Measurements from ENCODE around the gene GALM.
A peak's percentile ranks its signal among the peaks of the same experiment; 100 is the strongest.
"Not testable (repeated sequence)": the region's sequence is repeated elsewhere in the genome, so short reads cannot be mapped to it uniquely, and the experiment has no call there.

The GALM gene

DNA sequence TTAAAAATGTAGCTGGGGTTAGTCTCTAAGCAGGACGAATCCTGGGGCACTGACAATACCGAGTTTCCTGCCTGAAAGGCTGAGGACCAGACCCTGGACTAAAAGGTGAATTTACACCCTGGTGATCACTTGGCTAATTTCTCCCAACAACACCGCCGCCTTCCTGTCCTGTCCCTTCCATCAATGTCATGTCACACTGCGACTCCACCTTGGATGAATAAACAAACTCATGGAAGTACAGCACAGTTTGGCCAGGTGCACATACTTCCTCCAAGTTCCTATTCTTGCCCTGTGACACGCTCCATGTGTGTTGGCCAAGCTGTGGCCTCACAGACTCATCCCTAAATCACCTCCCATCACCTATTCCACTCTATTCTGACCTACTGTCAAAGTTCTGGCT is 15.9 kb upstream of the GALM start:
- DNase-seq = no peak

DNA sequence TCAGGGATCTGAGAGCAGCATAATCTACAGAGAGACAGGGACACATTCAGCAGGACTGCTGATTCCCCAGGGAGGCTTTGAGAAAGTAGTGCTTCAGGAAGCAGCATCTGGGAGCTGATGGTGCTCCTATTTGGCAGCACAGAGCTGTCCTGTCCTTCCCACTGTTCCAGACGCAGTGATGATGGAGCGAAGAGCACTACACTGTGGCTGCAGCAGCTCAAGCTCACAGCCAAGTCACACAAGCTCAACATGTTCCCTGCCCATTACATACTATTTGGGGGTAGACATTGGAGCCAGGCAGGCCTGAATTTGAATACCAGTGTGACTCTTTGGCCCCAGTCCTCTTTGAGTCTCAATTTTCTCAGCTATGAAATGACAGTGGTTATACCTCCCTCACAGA is 15.2 kb upstream of the GALM start:
- no peak for DNase-seq

DNA sequence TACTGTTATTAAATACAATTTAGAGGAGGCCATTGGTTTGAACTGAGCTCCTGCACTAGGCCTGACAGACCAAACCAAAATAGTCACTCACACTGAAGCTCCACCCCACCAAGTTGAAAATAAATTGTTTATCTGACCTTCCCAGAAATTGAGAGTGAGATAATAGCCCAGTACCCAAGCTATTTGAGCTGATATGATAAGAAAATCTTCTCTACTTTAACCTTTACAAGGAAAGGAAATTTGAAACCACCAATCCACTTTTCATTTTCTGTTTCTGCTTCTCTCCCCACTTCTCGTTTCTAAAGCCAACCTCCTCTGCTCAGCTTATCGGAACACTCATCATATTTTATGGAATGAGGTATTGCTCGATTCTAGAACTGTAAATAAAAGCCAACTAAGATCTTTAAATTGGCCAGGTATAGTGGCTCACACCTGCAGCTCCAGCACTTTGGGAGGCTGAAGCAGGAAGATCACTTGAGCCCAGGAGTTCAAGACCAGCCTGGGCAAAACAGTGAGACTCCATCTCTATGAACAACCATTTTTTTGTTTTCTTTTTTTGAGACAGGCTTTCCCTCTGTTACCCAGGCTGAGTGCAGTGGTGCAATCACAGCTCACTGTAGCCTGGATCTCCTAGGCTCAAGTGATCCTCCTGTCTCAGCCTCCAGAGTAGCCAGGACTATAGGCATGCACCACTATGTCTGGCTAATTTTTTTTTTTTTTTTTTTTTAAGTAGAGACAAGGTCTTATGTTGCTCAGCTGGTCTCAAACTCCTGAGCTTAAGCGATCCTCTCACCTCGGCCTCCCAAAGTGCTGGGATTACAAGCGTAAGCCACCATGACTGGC is 13.3 kb upstream of the GALM start:
- no peak for DNase-seq

DNA sequence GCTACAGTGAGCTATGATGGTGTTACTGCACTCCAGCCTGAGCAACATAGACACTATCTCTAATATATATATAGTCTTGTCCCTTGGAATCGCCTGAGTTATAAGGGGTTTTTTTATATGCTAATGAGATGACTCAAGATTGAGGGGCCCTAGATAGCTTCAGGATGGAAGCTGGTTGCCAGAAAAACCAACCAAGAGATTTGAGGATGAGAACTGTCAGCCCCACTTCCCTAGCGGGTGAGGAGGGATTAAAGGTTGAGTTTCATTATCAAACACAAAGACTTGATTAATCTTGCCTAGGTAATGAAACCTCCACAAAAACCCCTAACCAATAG is 12.6 kb upstream of the GALM start:
- no peak for DNase-seq

DNA sequence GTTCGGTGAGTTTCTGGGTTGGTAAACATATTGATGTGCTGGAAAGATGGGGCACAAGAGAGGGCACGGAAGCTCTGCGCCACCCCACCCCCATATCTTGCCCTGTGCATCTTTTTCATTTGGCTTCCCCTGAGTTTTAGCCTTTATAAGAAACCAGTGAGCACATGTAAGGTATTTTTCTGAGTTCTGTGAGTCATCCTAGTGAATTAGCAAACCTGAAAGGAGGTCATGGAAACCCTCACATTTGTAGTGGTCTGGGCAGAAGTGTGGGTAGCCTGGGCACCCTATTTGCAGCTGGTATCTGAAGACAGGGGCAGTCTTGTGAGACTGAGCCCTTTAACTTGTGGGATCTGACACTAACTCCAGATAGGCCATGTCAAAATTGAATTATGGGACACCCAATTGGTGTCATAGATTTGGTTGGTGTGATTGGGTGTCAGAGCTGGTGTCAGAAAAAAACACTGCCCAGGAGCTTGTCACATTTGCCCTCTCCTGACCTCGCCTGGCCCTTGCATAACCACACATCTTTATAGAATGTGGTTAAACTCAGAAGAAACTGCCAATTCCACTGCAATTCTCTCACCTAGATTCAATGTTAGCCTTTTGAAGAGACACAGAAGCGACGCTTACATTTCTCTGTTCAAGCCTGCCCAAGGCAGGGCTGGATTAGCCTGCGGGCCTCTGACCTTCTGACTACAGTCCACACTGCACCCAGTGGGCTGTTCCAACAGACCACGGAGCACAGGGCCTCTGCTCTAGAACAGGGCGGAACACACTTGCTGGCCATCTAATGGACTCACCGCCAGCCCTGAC is 12.0 kb upstream of the GALM start:
- DNase-seq = peak; percentile 72

DNA sequence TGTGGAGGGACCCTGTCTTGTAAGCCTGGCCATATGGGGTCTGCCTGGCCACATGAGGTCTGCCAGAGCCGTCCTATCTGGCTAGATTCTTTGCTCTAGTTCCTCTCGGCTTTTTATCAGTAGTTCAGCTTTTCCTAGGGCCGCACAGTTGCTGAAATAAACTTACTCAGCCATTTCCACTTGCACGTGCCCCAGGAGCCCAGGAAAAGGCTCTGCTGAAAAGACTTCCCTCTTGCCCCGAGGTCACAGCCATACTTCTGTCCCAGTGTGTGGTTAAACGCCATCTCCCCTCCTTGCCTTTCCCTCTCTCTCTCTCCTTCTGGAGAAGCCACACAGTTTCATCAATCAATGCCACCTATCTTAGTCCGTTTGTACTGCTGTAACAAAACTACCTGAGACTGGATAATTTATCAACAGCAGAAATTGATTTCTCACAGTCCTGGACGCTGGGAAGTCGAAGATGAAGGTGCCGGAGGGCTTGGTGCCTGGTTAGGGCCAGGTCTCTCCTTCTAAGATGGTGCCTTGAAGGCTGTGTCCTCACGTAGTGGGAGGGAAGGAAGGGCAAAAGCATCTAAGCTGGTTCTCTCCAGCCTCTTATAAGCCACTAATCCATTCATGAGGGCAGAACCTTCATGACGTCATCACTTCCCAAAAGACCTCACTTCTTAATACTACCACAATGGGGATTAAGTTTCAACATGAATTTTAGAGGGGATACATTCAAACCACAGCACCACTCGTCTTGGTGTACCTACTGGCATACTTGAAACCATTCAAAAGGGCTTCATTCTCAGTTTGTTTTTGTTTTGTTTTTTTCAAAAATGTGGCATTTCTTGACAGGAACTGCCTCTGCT is 11.2 kb upstream of the GALM start:
- no peak for DNase-seq

DNA sequence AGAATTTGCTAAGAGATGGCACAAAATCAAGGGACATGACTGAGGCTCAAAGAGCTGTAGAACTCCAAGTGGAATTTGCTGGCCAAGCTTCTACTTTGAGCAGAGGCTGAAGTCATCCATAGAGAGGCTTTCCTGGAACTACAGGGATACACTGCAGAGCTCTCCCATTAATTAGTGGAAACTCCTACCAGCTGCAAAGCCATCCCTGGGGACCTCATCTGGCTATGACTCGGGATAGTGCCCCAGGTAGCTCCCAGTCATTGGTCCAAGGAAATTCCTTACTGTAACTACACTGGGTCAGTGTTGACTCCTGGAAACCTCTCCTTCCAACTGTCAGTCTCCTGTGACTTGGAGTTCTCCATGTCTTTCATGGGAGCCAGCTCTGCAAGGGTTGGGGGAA is 10.5 kb upstream of the GALM start:
- DNase-seq = no peak

DNA sequence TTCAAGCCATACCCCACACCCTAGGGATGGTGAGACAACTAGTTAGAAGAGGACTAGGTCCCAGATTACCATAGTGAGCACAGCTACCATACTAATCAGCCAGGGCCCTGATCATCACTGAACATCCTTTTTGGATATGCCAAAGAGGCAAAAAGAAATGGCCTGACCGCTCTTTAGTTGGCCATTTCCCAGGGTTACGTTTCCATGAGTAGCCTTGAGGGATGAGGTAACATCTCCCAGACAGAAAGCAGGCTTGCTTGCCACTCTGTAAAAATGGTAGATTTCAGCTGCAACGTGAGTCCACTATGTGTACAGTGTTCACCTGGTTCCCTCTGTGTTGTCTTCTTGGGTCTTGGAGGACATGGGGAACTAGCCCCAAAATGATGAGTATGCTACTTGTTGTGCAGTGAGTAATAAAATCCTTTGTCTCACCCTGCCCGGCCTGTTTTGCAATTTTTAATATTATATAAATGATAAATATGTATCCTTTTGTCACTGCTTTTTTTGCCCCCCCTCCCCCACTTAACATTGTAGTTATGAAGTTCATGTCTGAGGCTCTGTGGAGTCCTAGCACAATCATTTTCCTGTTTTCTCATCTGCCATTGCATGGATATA is 8.9 kb upstream of the GALM start:
- no peak for DNase-seq

DNA sequence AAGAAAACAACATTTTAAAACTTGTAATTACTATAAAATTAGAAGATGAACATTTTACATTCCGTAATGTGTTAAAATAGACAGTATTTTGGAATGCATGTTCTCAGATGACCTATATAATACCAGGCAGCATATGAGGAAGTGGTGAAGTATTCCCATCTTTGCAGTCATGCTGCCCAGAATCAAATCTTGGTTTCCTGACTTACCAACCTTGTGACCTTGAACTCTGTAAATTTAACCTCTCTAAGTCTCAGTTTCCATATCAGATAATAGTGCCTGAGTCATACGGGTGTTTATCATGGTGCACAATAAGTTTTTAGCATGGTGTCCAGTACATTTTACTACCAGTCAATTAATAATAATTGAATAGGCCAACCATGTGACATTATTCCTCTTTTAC is 7.3 kb upstream of the GALM start:
- no peak for DNase-seq

DNA sequence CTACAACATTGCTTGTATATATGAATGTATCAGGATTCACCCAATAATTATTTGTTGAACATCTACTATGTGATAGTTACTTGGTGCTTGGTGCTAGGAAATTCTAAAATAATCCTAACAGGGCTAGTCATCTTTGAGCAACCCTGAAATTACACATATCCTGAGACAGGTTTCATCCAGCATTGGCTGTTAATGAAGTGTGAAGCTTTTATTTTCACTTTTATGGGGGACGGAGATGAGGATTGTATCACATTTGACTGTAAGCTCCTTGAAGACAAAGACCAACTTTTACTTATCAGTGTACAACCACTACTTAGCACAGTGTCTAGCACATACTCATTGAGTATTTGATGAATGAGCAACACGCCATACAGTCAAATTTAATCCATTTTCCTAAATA is 6.8 kb upstream of the GALM start:
- no peak for DNase-seq

DNA sequence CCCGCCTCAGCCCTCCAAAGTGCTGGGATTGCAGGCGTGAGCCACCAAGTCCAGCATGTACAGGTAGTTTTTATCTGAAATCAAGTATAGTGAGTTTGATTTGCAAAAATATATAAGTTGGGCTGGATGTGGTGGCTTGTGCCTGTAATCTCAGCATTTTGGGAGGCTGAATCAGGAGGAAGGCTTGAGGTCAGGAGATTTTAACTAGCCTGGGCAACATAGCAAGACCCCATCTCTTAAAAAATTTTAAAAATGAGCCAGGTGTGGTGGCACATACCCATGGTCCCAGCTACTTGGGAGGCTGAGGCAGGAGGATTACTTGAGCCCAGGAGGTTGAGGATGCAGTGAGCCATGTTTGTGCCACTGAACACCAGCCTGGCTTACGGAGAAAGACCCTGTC is 5.6 kb upstream of the GALM start:
- DNase-seq = no peak

DNA sequence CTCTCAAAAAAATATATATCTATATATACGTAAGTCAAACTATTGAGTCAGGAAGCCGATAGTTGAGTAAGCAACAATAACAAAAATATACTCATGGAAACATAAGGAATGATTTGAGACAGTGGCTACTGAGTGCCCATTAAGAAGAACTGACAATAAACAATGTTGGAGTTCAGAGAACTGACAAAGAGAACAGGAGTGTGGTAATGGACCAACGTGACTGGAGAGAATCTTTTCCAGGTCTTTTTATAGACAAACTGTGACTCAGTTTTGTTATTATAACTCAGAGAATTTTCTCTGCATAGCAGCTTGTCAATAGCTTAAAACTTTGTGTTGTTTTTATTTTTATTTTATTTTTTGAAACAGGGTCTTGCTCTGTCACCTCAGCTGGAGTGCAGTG is 4.6 kb upstream of the GALM start:
- DNase-seq = no peak

DNA sequence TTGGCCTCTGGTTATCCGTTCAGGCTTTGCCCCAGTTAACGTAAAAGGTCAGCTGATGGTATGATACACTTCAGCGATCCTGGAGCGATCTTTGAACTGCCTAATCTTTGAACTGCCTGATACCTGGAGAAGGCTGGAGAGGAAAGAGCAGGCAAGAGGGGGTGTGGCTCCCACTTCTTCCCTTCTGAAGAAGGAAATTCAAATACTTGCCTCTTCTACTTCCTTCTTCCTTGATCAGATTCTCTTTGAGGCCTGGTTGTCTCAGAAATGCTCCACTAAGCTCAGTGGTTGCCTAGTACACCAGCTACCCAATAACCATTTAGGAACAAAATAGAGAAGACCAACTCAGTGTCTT is 619 bp downstream of the GALM start:
- no peak for DNase-seq

DNA sequence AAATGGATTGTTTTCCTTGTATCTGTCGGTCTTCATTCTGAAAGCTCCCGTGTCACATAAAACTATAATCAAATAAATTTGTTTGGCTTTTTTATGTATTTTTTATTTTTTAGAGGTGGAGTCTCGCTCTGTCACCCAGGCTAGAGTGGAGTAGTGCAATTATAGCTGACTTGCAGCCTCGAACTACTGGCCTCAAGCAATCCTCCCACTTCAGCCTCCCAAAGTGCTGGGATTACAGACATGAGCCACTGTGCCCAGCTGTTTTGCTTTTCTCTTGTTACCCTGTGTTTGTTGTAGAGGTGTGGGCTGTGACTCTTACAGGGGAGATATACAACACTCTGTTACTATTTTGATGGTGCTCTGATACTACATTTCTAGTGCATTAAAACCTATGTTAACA is 2.2 kb downstream of the GALM start:
- no peak for DNase-seq

DNA sequence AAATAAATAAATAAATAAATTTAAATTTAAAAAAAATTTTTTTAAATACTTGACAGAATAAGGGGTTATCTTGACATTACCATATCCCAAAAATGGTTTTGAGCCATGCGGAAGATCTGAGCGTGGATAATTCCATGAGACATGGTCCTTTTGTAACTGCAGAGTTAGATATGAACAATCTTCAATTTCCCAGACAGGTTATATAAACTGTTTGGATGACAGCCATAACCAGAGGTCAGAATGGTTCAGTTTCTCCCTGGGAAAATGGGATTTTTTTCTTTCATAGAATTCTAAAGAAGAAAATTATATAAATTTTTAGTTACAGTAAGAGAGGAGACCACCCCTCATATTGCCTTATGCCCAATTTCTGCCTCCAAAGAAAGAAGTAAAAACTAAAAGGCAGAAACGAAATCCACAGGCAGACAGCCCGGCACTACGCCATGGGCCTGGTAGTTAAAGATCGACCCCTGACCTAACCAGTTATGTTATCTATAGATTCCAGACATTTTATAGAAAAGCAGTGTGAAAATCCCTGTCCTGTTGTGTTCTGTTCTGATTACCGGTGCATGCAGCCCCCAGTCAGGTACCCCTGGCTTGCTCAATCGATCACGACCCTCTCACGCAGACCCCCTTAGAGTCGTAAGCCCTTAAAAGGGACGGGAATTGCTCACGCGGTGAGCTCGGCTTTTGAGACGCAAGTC is 3.0 kb downstream of the GALM start:
- DNase-seq = no peak

DNA sequence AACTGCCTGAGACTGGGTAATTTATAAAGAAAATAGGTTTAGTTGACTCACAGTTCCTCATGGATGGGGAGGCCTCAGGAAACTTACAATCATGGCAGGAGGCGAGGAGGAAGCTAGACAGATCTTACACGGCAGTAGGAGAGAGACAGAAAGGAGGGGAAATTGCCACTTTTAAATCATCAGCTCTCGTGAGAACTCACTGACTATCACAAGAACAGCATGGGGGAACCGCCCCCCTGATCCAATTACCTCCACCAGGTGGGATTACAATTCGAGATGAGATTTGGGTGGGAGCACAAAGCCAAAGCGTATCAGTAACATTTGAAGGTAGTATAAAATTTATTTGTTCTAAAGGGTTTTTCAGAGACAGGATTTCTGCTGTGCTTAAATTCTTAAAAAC is 5.4 kb downstream of the GALM start:
- no peak for DNase-seq

DNA sequence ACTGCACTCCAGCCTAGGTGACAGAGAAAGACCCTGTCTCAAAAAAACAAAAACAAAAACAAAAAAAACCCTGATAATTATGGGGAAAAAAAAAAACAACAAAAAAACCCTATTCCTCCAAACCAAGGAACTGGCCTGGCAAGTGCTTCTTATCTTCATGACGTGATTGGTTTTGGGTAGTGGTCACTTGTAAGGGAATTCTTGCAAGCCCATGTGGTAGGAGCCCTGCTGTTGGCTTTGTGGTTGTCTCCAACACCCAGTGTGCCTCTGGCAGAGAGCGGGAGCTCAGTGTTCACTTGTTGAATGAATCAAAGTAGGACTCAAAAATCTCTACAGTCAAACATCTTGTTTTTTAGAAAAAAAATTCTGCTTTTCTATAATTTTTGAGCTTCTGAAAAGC is 6.0 kb downstream of the GALM start:
- no peak for DNase-seq

DNA sequence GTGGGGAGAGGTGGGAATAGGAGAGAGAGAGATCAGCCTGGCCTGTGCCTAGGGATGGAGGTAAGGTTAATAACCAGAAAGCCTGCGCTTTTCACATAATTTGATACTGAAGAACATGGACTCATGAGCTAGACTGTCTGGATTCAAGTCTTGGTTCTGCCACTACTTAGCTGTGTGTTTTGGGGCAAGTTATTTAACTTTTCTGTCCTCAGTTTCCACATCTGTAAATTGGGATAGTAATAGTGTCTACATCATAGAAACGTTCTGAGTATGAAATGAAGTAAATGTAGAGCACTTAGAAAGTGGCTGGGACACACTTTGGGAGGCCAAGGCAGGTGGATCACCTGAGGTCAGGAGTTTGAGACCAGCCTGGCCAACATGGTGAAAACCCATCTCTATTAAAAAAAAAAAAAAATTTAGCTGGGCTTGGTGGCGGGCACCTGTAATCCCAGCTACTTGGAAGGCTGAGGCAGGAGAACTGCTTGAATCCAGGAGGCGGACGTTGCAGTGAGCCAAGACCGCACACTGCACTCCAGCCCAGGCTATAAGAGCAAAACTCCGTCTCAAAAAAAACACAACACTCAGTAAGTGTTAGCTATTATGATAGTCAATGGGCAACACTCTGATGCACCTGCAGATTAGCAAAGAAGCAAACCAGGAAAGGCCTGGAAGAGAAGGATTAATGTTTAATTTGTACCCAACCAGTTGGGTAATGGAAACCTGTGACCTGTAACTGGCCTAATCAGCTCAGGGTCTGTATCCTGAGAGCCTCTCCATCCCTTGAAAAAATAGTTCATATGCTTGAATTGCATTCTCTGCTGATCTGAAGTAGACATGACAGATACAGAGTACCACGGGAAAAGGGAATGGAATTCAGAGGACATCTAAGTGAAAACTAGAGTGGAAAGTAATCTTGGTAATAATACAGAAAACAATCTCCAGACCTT is 6.8 kb downstream of the GALM start:
- DNase-seq = no peak

DNA sequence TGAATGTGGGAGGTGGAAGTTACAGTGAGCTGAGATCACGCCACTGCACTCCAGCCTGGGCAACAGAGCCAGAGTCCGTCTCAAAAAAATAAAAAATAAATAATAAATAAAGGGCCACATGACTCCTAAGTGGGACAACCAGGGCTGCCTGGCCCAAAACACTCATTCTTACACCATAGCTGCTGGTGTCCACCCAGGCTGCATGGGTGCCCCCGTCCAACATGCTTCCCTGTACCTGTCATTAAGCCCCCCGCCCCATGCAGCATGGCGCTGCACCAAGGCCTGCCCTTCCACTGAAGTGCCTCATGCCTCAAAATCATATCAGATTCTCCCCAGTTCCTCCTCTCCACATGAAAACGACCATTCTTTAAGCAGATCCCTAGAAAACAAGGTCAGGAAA is 10.8 kb downstream of the GALM start:
- DNase-seq = no peak

DNA sequence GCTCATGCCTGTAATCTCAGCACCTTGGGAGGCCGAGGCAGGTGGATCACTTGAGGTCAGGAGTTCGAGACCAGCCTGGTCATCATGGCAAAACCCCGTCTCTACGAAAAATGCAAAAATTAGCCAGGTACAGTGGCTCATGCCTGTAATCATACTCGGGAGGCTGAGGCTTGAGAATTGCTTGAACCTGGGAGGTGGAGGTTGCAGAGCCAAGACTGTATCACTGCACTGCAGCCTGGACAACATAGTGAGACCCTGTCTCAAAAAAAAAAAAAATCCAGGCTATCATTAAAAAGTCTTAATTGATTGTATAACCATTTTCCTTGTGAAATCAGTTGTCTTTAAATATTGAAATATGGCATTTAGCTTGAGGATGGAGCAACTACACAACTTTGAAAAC is 15.0 kb downstream of the GALM start:
- DNase-seq = not testable (repeated sequence)

DNA sequence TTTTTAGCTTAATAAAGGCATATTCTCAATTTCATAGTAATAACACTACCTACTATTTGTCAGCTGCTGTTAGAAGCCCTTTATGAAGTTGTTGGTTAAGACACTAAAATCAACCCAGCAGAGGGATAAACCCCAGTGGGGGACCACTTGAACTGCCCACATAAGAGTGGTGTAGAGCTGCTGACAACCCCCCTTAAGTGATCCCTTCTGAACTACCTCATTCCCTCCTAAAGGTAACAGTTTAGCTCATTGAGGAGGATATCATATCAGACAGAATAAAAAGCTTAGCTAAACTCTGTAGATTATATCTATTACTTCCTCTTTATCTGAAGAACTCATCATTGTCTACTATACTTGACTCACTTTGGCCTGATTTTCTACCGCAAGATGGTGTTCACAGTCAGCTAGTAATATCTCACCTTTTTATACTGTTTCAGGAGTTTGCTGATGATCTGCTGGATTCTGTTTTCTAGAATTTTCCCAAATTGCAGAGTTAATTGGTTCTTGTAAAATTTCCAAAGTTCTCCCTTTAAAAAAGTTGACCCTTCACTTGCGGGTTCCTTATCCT is 16.2 kb downstream of the GALM start:
- DNase-seq = no peak

All from activated CD8-positive, alpha-beta memory T cell treated with anti-CD3 and anti-CD28 coated beads for 24 hours (primary cell).